ENCODE measurements around the gene PDCD6IP. TPM values are rescaled to one million over a fixed set of nuclear protein-coding genes. Genes with fewer than 3 reads are reported as not detected.

The PDCD6IP gene
- total and polyA plus RNA-seq, 2 experiments from 2014 or later = 60.5 to 103 TPM

GRCh38 chr3:33790091-33790490, 8.3 kb upstream of the PDCD6IP start:
- no peaks in the 10 kb centered on the region for H3K27me3 ChIP-seq
- H3K9me3 ChIP-seq (ENCODE audit: low read depth) = no peaks in the 10 kb centered on the region
- no peak overlapping the region for H3K4me3 ChIP-seq
- no peak for TF ChIP-seq CTCF (IDR thresholded peaks at IDR 0.05; ENCODE audit: low read depth, low read length)
- no peak for DNase-seq (ENCODE audit: low read depth in 1 of 2, low spot score in 1 of 2)
- peaks cover 3% of the 10 kb centered on the region for H3K4me1 ChIP-seq (ENCODE audit: low read depth)
- H3K27ac ChIP-seq = no peak overlapping the region
- no peaks in the 10 kb centered on the region for H3K36me3 ChIP-seq

GRCh38 chr3:33791477-33792166, 6.8 kb upstream of the PDCD6IP start:
- no peak overlapping the region for H3K27ac ChIP-seq
- H3K27me3 ChIP-seq = no peaks in the 10 kb centered on the region
- no peaks in the 10 kb centered on the region for H3K36me3 ChIP-seq
- no peak for DNase-seq (ENCODE audit: low read depth in 1 of 2, low spot score in 1 of 2)
- H3K4me1 ChIP-seq (ENCODE audit: low read depth) = peaks cover 1% of the 10 kb centered on the region
- H3K9me3 ChIP-seq (ENCODE audit: low read depth) = no peaks in the 10 kb centered on the region
- no peak overlapping the region for H3K4me3 ChIP-seq
- TF ChIP-seq CTCF (IDR thresholded peaks at IDR 0.05; ENCODE audit: low read depth, low read length) = no peak

GRCh38 chr3:33792167-33792892, 6.1 kb upstream of the PDCD6IP start:
- DNase-seq (ENCODE audit: low read depth in 1 of 2, low spot score in 1 of 2) = no peak
- H3K36me3 ChIP-seq = no peaks in the 10 kb centered on the region
- H3K9me3 ChIP-seq (ENCODE audit: low read depth) = no peaks in the 10 kb centered on the region
- TF ChIP-seq CTCF (IDR thresholded peaks at IDR 0.05; ENCODE audit: low read depth, low read length) = no peak
- H3K4me1 ChIP-seq (ENCODE audit: low read depth) = no peaks in the 10 kb centered on the region
- H3K27me3 ChIP-seq = no peaks in the 10 kb centered on the region
- no peak overlapping the region for H3K4me3 ChIP-seq
- H3K27ac ChIP-seq = no peak overlapping the region

GRCh38 chr3:33795131-33795530, 3.3 kb upstream of the PDCD6IP start:
- Histone ChIP-seq H3K4me1 (ENCODE audit: low read depth) (peaks cover 1% of the 10 kb centered on the region), H3K9me3 (ENCODE audit: low read depth) (no peaks in the 10 kb centered on the region), H3K4me3 (no peak overlapping the region), H3K27me3 (no peaks in the 10 kb centered on the region), H3K36me3 (no peaks in the 10 kb centered on the region), H3K27ac (no peak overlapping the region)
- DNase-seq (ENCODE audit: low read depth in 1 of 2, low spot score in 1 of 2) = no peak
- no peak for TF ChIP-seq CTCF (IDR thresholded peaks at IDR 0.05; ENCODE audit: low read depth, low read length)

GRCh38 chr3:33795856-33796536, 2.4 kb upstream of the PDCD6IP start:
- Histone ChIP-seq H3K27ac (no peak overlapping the region), H3K4me3 (no peak overlapping the region), H3K4me1 (ENCODE audit: low read depth) (peaks cover 8% of the 10 kb centered on the region), H3K27me3 (no peaks in the 10 kb centered on the region), H3K36me3 (no peaks in the 10 kb centered on the region), H3K9me3 (ENCODE audit: low read depth) (no peaks in the 10 kb centered on the region)
- no peak for TF ChIP-seq CTCF (IDR thresholded peaks at IDR 0.05; ENCODE audit: low read depth, low read length)
- no peak for DNase-seq (ENCODE audit: low read depth in 1 of 2, low spot score in 1 of 2)
